Aorta (tissue), 5 donors: ENCODE measurements around the gene PNMA6E. TPM values are rescaled to one million over a fixed set of nuclear protein-coding genes. Genes with fewer than 3 reads are reported as not detected.

ENCODE experiments used
- ATAC-seq: fragments of 200-7000 bp; cut with Tn5 transposase; one replicate; pipeline ENCODE4 v1.9.1; 2022; ENCODE audit warnings: moderate library complexity; ENCODE audit not compliant: low FRiP score
- DNase-seq, 2 donors: peaks; one replicate each; pipeline ENCODE4 v3.0.0-alpha.2; 2020
- H3K27ac ChIP-seq, 2 donors: one replicate each; pipeline ENCODE4 v1.5.1; 2013; ENCODE audit warnings: low read length in 2 of 2, mild to moderate bottlenecking in 2 of 2, moderate library complexity in 2 of 2, control low read depth in 1 of 2, inconsistent platforms in 1 of 2, low read depth in 1 of 2
- H3K27me3 ChIP-seq, 2 donors: one replicate each; pipeline ENCODE4 v1.6.1; 2013; ENCODE audit warnings: control low read depth in 1 of 2, low read length in 1 of 2, mild to moderate bottlenecking in 1 of 2, moderate library complexity in 1 of 2; ENCODE audit not compliant: insufficient read depth in 2 of 2, control insufficient read depth in 1 of 2
- H3K36me3 ChIP-seq, 2 donors: one replicate each; pipeline ENCODE4 v1.6.1; 2013; ENCODE audit warnings: control low read depth in 1 of 2, low read length in 1 of 2, mild to moderate bottlenecking in 1 of 2; ENCODE audit not compliant: insufficient read depth in 2 of 2, control insufficient read depth in 1 of 2
- H3K4me1 ChIP-seq, 2 donors: one replicate each; pipeline ENCODE4 v1.6.1; 2013; ENCODE audit warnings: low read length in 2 of 2, control low read depth in 1 of 2, mild to moderate bottlenecking in 1 of 2, moderate library complexity in 1 of 2; ENCODE audit not compliant: insufficient read depth in 2 of 2, control insufficient read depth in 1 of 2
- H3K4me3 ChIP-seq, 2 donors: one replicate each; pipeline ENCODE4 v1.5.1; 2013; ENCODE audit warnings: low read length in 2 of 2, control low read depth in 1 of 2, mild to moderate bottlenecking in 1 of 2
- H3K9me3 ChIP-seq: one replicate; pipeline ENCODE4 v1.6.1; 2013; ENCODE audit warnings: mild to moderate bottlenecking, low read length; ENCODE audit not compliant: control insufficient read depth
- WGBS, 2 donors: extraction: QIAGEN DNeasy Blood & Tissue Kit; methylation state at CpG; one replicate each; pipeline ENCODE4 v1.1.7; 2013; 5-methylcytosine and 5-hydroxymethylcytosine counted together
- intact Hi-C, 2 donors: fragments of 100-400 bp; cut with DNase I; formaldehyde crosslinking; loops; one replicate each; pipeline versions ENCODE4 v1.14.2 to v1.15.0; 2022
- polyA plus RNA-seq, 2 donors: library from polyadenylated mRNA; stranded (reverse); fragments of 200-250 nt; gene quantifications; one replicate each; pipeline ENCODE4 v1.2.3, GENCODE V29; 2013
- total RNA-seq, 2 donors: library from RNA; stranded (reverse); fragmentation: NEBNext Ultra II Directional; extraction: Animal tissue kit (Norgen Biotek cat#: 25700); gene quantifications; one replicate each; pipeline ENCODE4 v1.2.1, GENCODE V29; 2021
- donor health status: healthy with polysubstance abuse.
- donor health status: Bipolar disorder and iron deficiency.
- donor health status: DM: no; HTN: no; CAD: no.
- donor health status: DM: no; HTN: no; CAD: no.
- donor health status: DM: yes; HTN: yes; CAD: no.

Gene PNMA6E
- total and polyA plus RNA-seq, 4 donors, result not detected

DNA sequence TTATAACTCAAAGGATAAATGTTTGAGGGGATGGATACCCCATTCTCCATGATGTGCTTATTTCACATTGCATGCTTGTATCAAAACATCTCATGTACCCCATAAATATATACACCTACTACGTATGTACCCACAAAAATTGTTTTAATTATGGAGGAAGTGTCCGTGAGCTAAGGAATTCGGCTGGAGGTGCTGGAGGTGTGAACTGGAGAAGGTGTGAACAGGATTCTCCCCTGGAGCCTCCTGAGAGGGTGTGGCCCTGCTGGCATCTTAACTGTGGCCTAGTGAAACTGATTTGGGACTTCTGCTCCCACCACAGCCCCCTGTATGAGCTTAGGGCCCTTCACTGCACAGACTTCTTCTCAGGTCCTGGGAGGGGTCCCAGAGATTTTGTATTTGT, 23.4 kb downstream of the PNMA6E start:
- DNase-seq, result no peak
- no peaks in the 10 kb centered on the region for H3K27me3 ChIP-seq
- no peaks in the 10 kb centered on the region for H3K4me1 ChIP-seq
- no peaks in the 10 kb centered on the region for H3K9me3 ChIP-seq
- 85 to 94% methylated on average over 3 of the region's 3 CpGs for WGBS, 2 donors
- intact Hi-C loops, result no loop called here
- no peaks in the 10 kb centered on the region for H3K36me3 ChIP-seq
- no peak overlapping the region for H3K27ac ChIP-seq
- ATAC-seq, result no peak
- H3K4me3 ChIP-seq, result no peak overlapping the region

DNA sequence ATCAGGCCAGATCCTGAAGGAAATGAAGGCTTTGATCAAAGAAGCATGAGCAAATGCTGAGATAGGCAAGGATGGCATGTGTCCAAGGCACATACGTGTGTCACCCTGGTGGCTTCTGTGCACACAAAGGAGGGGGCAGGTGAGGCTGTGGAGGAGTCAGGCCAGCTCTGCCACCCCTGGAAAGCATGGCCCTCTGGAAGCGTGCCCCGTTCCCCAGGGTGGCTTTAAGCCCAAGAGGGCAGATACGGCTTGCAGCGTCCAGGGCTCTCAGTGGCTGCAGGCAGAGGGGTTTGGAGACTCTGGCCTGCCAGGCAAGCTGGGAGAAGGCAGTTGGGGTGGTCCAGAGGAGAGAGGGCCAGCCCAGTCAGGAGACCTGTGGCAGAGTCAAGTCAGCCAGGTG, 25.6 kb downstream of the PNMA6E start:
- ATAC-seq, result no peak
- no peaks in the 10 kb centered on the region for H3K9me3 ChIP-seq
- WGBS, 2 donors, result 76 to 89% methylated on average over 5 of the region's 5 CpGs
- no peaks in the 10 kb centered on the region for H3K27me3 ChIP-seq
- no peaks in the 10 kb centered on the region for H3K4me1 ChIP-seq
- H3K27ac ChIP-seq, result no peak overlapping the region
- H3K4me3 ChIP-seq, result no peak overlapping the region
- intact Hi-C loops, result no loop called here
- no peak for DNase-seq
- no peaks in the 10 kb centered on the region for H3K36me3 ChIP-seq

DNA sequence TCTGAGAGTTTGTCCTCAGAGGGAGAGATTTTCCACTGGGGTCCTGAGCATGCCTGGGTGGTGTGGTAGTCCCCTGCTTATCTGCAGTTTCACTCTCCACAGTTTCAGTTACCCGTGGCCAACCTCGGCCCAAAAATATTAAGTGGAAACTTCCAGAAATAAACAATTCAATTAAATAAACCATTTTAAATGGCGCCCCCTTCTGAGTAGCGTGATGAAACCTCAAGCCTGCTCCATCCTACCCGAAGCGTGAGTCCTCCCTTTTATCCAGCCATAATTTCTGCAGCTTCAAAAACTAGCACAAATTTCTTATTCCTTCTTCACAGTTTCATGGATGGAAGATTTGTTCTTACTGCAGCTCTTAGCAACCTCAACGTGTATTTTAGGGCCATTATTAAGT, 26.7 kb downstream of the PNMA6E start:
- Histone ChIP-seq H3K4me1 (no peaks in the 10 kb centered on the region), H3K36me3 (no peaks in the 10 kb centered on the region), H3K9me3 (no peaks in the 10 kb centered on the region), H3K27me3 (no peaks in the 10 kb centered on the region), H3K4me3 (no peak overlapping the region), H3K27ac (no peak overlapping the region)
- 53 to 62% methylated on average over 7 of the region's 7 CpGs for WGBS, 2 donors
- ATAC-seq (no peak), DNase-seq (no peak)
- intact Hi-C loops, result no loop called here

GRCh38 chrX:153372949-153373348, 28.2 kb downstream of the PNMA6E start:
- ATAC-seq (no peak), DNase-seq (no peak)
- Histone ChIP-seq H3K9me3 (no peaks in the 10 kb centered on the region), H3K27ac (no peak overlapping the region), H3K36me3 (no peaks in the 10 kb centered on the region), H3K4me1 (no peaks in the 10 kb centered on the region), H3K27me3 (no peaks in the 10 kb centered on the region), H3K4me3 (no peak overlapping the region)
- intact Hi-C loops, result no loop called here

DNA sequence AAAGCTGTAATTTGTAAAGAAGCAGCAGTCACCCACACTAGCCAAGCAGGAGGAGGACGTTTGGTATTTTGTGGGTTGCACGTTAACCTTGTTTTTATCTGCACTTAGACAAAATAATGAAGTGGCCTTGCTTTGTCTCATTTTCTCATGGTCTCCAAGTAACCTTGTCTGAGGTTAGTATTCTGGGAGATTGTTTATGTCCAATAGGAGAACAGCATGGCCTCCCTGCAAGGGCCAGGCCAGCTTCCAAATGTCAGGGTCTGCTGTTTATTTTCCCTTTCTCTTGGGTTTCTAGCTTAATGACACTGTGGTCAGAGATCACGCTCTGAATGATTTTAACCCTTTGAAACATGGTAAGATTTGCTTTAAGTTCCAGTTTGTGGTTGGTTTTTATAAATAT, 29.9 kb downstream of the PNMA6E start:
- no peak for DNase-seq
- Histone ChIP-seq H3K9me3 (no peaks in the 10 kb centered on the region), H3K4me3 (no peak overlapping the region), H3K27me3 (no peaks in the 10 kb centered on the region), H3K27ac (no peak overlapping the region), H3K4me1 (no peaks in the 10 kb centered on the region), H3K36me3 (no peaks in the 10 kb centered on the region)
- intact Hi-C loops, result no loop called here
- WGBS, 2 donors, result 41 to 50% methylated on average over 3 of the region's 3 CpGs
- ATAC-seq, result no peak

GRCh38 chrX:153370293-153371055, 30.7 kb downstream of the PNMA6E start:
- Histone ChIP-seq H3K27ac (no peak overlapping the region), H3K4me3 (no peak overlapping the region), H3K4me1 (no peaks in the 10 kb centered on the region), H3K27me3 (no peaks in the 10 kb centered on the region), H3K9me3 (no peaks in the 10 kb centered on the region), H3K36me3 (no peaks in the 10 kb centered on the region)
- ATAC-seq (no peak), DNase-seq (no peak)
- intact Hi-C loops, result no loop called here
- WGBS, 2 donors, result 67 to 81% methylated on average over 8 of the region's 8 CpGs

DNA sequence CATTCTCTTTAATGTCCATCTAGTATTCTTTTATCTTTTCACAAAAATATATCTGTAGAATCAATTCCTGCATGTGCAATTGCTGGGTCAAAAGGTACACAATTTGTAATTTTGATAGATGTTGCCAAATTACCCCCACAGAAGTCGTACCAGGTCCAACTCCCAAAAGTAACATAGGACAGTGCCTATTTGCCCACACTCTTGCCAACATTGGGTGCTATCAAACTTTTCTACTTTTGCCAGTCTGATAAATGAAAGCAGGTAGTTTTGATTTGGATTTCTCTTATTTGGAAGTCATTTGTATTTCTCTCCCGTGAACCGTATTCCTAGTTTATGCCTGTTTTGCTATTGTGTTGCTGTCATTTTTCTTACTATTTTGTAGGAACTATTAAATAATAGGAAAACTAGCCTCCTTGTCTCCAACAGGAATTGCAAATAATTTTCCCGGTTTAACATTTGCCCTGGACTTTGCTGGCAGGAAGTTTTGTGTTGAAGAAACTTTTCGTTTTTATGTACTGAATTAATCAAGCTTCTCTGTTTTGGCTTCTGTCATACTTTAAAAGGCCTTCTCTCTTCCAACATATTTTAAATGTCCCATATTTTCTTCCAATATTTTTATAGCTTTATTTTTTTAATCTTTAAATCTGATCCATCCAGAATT, 34.1 kb downstream of the PNMA6E start:
- intact Hi-C loops, result no loop called here
- no peaks in the 10 kb centered on the region for H3K36me3 ChIP-seq
- H3K4me3 ChIP-seq, result no peak overlapping the region
- no peak overlapping the region for H3K27ac ChIP-seq
- DNase-seq, result no peak
- H3K9me3 ChIP-seq, result no peaks in the 10 kb centered on the region
- H3K27me3 ChIP-seq, result no peaks in the 10 kb centered on the region
- no peaks in the 10 kb centered on the region for H3K4me1 ChIP-seq
- ATAC-seq, result no peak
- WGBS, 2 donors, result 71 to 86% methylated on average over 5 of the region's 5 CpGs

- H3K27me3 ChIP-seq, result no peaks in the 10 kb centered on the region
- no peaks in the 10 kb centered on the region for H3K9me3 ChIP-seq
- no peaks in the 10 kb centered on the region for H3K4me1 ChIP-seq
- DNase-seq (no peak), ATAC-seq (no peak)
- H3K27ac ChIP-seq, result no peak overlapping the region
- WGBS, 2 donors, result 80 to 93% methylated on average over 3 of the region's 3 CpGs
- intact Hi-C loops, result no loop called here
- no peak overlapping the region for H3K4me3 ChIP-seq
- H3K36me3 ChIP-seq, result no peaks in the 10 kb centered on the region
These were observed 35.0 kb downstream of the PNMA6E start for GRCh38 chrX:153366119-153366518.

- no peaks in the 10 kb centered on the region for H3K9me3 ChIP-seq
- H3K36me3 ChIP-seq, result no peaks in the 10 kb centered on the region
- no peak for ATAC-seq
- no peak for DNase-seq
- no peak overlapping the region for H3K4me3 ChIP-seq
- 77 to 88% methylated on average over 4 of the region's 4 CpGs for WGBS, 2 donors
- intact Hi-C loops, result no loop called here
- no peaks in the 10 kb centered on the region for H3K4me1 ChIP-seq
- no peaks in the 10 kb centered on the region for H3K27me3 ChIP-seq
- no peak overlapping the region for H3K27ac ChIP-seq
These were observed 35.5 kb downstream of the PNMA6E start for GRCh38 chrX:153365670-153366069.
